AG09319 (cell line): ENCODE data around the gene IVD.

Experiments used
- DNase-seq: peaks from one replicate; pipeline ENCODE4 v3.0.0-alpha.2; 2010; ENCODE audit warnings: low read depth; ENCODE audit errors: extremely low read depth
- TF ChIP-seq, protein P1 (sequence below): IDR thresholded peaks from 2 replicates; pipeline ENCODE4 v1.5.1; 2011; ENCODE audit warnings: low read depth, mild to moderate bottlenecking, inconsistent platforms, low read length, moderate library complexity

IVD gene

DNA sequence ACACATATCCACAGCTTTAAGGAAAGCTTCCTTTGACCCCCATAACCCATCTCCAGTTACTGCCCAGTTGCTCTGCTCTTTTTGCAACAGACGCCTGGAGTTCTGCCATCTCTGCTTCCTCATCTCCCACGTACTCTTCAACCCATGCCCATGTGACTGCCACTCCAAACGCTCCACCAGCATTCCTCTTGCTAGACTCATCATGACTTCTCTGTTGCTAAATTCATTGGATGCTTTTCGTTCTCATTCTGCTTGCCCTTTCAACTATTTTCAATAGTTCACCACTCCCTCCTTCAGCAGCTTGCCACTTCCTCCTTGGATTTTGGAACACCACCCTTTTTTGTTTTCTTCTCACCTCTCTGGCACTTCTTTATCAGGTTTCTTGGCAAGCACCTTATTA lies 25.7 kb upstream of the IVD start:
- DNase-seq: peak; percentile 96
- TF ChIP-seq, protein P1, sequence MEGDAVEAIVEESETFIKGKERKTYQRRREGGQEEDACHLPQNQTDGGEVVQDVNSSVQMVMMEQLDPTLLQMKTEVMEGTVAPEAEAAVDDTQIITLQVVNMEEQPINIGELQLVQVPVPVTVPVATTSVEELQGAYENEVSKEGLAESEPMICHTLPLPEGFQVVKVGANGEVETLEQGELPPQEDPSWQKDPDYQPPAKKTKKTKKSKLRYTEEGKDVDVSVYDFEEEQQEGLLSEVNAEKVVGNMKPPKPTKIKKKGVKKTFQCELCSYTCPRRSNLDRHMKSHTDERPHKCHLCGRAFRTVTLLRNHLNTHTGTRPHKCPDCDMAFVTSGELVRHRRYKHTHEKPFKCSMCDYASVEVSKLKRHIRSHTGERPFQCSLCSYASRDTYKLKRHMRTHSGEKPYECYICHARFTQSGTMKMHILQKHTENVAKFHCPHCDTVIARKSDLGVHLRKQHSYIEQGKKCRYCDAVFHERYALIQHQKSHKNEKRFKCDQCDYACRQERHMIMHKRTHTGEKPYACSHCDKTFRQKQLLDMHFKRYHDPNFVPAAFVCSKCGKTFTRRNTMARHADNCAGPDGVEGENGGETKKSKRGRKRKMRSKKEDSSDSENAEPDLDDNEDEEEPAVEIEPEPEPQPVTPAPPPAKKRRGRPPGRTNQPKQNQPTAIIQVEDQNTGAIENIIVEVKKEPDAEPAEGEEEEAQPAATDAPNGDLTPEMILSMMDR: no peak

DNA sequence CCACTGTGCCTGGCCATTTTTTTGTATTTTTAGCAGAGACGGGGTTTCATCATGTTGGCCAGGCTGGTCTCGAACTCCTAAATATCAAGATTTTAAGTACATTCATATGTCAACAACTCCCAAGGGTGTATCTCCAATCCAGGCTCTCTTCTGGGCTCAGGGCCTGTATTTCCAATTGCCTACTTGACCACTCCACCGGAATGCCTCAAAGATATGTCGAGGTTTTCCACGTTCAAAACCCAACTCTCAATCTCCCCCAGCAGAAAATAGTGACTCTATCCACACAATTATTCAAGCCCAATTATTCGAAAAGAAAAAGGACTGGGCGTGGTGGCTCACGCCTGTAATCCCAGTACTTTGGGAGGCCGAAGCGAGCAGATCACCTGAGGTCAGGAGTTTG lies 25.0 kb upstream of the IVD start:
- TF ChIP-seq, protein P1: no peak

DNA sequence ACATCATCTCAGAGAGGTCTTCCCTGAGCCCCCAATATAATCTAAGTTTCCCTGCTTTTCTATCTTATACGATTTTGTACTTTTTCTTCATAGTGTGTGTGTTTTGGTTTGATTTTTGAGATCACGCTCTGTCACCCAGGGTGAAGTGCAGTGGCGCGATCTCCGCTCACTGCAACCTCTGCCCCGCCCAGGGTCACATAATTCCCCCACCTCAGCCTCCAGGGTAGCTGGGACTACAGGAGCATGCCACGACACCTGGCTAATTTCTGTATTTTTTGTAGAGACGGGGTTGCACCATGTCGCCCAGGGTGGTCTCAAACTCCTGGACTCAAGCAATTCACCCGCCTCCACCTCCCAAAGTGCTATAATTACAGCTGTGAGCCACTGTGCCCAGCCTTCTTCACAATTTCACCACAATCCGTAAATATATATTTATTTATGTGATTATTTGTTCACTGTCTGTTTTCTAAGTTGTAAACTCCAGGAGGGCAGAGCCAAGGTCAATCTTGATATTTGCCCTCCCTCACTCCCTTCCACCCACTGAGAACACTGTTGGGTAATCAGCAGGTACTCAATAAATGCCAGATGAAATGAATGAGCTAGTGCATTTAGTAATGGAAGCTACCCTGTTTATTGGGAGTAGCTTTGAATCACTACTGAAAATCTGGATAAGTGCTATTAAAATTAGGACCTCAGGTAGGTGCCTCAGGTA lies 23.6 kb upstream of the IVD start:
- DNase-seq: no peak
- TF ChIP-seq, protein P1: no peak

More for the DNA sequence above, 25.0 kb upstream of the IVD start:
- DNase-seq: no peak

DNA sequence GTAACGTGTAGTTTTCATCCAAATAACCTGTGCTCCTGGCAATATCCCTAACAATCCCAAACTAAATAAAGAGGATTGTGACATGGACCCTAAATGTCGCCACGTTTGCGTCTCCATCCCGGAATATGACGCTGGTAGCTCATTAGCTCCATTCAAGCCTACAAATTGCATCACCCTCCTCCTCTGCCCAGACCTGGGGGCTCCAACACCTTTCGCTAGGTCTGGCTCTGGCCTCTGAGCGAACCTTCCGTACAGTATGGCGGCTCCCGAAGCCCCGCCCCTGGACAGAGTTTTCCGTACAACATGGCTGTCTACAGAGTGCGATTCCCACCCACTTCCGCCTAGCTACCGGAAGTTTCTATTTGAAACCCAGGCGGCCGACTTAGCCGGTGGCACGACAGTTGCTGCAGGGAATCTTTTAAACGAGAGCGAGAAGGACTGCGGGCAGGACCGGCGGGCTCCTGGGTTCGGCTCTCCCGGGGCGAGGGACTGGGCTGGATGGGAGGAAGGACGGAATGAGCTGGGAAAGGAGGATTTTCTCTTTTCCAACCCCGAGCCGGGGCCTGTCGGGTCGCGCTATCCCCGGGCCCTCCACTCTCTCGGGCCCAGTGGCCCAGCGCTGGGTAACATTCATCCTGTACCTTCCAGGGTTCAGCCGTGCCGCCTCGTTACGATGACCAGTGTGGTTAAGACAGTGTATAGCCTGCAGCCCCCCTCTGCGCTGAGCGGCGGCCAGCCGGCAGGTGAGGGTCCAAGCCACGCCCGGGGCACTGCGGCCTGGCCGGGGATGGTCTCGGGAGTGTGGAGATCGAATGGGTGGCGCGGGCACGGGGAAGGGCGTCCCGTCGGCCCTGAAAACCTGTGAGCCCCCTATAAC lies 22.8 kb upstream of the IVD start, which contains the start of gene KNSTRN:
KNSTRN (plus strand) TSS at position 142 of the 877 bp plus-strand sequence; CDS start at position 257, 115 bp downstream.
- TF ChIP-seq, protein P1: no peak
- DNase-seq: peak; percentile 83

DNA sequence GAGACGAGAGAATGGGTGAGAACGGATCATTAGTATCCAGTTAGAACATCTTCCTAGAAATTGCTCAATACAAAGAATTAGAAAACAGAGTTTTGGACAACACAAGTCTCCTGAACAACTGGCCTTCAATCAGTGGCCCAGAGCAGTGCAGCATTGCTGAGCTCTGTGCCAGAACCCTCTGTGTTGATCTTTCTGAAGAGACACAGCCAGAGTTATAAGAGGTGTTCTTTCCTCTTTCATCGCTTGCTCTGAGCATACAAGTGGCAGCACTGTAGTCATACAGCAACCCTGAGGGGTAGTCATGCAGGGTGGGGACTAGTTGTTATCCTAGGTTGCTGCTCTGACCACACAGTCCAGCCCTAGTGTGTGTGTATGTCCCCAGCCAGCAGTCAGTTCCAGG lies 19.1 kb upstream of the IVD start:
- DNase-seq: no peak
- TF ChIP-seq, protein P1: no peak

DNA sequence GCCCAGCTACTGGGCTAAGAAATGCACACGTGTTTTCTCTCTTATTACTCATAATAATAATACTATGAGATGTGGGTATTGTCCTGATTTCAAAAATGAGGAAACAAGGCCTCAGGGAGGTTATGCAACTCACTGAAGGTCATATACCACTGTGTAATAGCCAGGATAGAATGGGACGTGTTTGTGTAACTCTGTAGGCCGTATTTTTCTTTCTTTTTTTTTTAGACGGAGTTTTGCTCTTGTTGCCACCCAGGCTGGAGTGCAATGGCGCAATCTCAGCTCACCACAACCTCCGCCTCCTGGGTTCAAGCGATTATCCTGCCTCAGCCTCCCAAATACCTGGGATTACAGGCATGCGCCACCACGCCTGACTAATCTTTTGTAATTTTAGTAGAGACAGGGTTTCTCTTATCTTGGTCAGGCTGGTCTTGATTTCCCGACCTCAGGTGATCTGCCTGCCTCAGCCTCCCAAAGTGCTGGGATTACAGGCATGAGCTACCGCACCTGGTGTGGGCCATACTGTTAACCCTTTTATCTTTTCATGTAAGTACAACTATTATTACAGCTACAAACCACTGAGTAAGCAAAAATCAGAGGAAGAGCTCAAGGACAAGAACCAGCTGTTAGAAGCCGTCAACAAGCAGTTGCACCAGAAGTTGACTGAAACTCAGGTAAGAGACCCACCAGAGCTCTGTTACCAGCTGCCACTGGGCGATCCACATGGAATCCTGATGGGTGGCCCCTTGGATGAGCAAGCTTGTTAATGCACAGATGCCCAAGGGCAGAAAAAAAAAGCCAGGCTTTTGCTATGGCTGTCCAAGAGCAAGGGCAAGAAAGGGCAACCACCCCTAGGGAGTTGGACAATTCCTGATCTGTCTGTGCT lies 16.4 kb upstream of the IVD start:
- no peak for DNase-seq
- TF ChIP-seq, protein P1: no peak
